Karpas-422 (cell line): Measurements from ENCODE around the gene CPM. TPM values are rescaled to one million over a fixed set of nuclear protein-coding genes. Genes with fewer than 3 reads are reported as not detected.

Experiments
- DNase-seq: peaks from one replicate; pipeline ENCODE4 v3.0.0-alpha.2; 2015
- H2AFZ ChIP-seq: fragments of 200-600 bp; sonication (generic); 2 replicates; pipeline ENCODE4 v1.6.1; 2014; ENCODE audit warnings: antibody characterized with exemption, low read length, mixed read lengths
- H3K27ac ChIP-seq: fragments of 200-600 bp; sonication (generic); 2 replicates; pipeline ENCODE4 v1.5.1; 2014; ENCODE audit warnings: mild to moderate bottlenecking, low read length, moderate library complexity
- H3K27me3 ChIP-seq: fragments of 200-600 bp; sonication (generic); 2 replicates; pipeline ENCODE4 v1.6.1; 2014; ENCODE audit warnings: low read length, mixed read lengths
- H3K36me3 ChIP-seq: fragments of 200-600 bp; sonication (generic); 2 replicates; pipeline ENCODE4 v1.6.1; 2014; ENCODE audit warnings: low read length, mixed read lengths; ENCODE audit not compliant: insufficient read depth
- H3K4me1 ChIP-seq: fragments of 200-600 bp; sonication (generic); 2 replicates; pipeline ENCODE4 v1.6.1; 2014; ENCODE audit warnings: mild to moderate bottlenecking, low read length, mixed read lengths
- H3K4me2 ChIP-seq: fragments of 200-600 bp; sonication (generic); 2 replicates; pipeline ENCODE4 v1.6.1; 2014; ENCODE audit warnings: low read length, low read depth, mild to moderate bottlenecking; ENCODE audit not compliant: poor library complexity, severe bottlenecking
- H3K4me3 ChIP-seq: fragments of 200-600 bp; sonication (generic); 2 replicates; pipeline ENCODE4 v1.5.1; 2014; ENCODE audit warnings: mild to moderate bottlenecking, antibody characterized with exemption, low read length, mixed read lengths
- H3K79me2 ChIP-seq: fragments of 200-600 bp; sonication (generic); 2 replicates; pipeline ENCODE4 v1.6.1; 2014; ENCODE audit warnings: mild to moderate bottlenecking, low read length, mixed read lengths
- H3K9ac ChIP-seq: fragments of 200-600 bp; sonication (generic); 2 replicates; pipeline ENCODE4 v1.6.0; 2014; ENCODE audit warnings: low read length
- H3K9me2 ChIP-seq: fragments of 200-600 bp; sonication (generic), shearing (Covaris generic); replicated peaks from 2 replicates; pipeline ENCODE4 v1.6.0; 2014; ENCODE audit warnings: mild to moderate bottlenecking, low read length, moderate library complexity; ENCODE audit not compliant: insufficient read depth
- H3K9me3 ChIP-seq: fragments of 300-700, 200-600 bp; sonication (generic); 2 replicates; pipeline ENCODE4 v1.6.1; 2014; ENCODE audit warnings: low read length, mixed read lengths
- H4K20me1 ChIP-seq: fragments of 200-600 bp; sonication (generic); 2 replicates; pipeline ENCODE4 v1.6.1; 2014; ENCODE audit warnings: mild to moderate bottlenecking, antibody characterized with exemption, low read length, low read depth; ENCODE audit not compliant: insufficient read depth
- total RNA-seq: library from RNA; depleted of rRNA; stranded (reverse); fragments of >200 nt; shearing (Covaris generic); gene quantifications from 2 replicates; pipeline ENCODE4 v1.2.3, GENCODE V29; 2014; ENCODE audit warnings: low replicate concordance

The CPM gene
- total RNA-seq, 1 experiment from 2014 or later: not detected

DNA sequence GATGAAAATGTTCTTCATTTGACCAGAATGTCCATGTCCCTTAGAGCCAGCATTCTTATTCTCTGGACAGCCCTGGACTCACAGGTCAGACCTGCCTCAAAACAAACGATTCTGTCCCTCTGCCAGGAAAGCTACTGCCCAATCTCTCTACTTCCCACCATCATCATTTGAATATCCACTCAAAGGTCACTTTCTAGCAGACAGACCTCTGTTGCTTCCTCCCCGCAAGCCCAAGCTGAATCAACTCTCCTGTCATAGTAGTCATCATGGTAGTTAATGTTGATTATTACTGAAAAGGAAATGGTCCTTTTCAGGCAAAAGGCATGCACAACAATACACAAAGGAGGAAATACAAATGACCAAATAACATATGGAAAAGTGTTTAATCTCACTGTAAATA is 39.6 kb upstream of the CPM start:
- H3K27me3 ChIP-seq: no peaks in the 10 kb centered on the region
- DNase-seq: no peak
- H3K79me2 ChIP-seq: no peaks in the 10 kb centered on the region
- H3K36me3 ChIP-seq: no peaks in the 10 kb centered on the region
- H4K20me1 ChIP-seq: no peaks in the 10 kb centered on the region
- H3K4me3 ChIP-seq: no peak overlapping the region
- H3K4me2 ChIP-seq: no peak overlapping the region
- no peaks in the 10 kb centered on the region for H3K4me1 ChIP-seq
- H2AFZ ChIP-seq: no peak overlapping the region
- H3K27ac ChIP-seq: no peak overlapping the region
- H3K9ac ChIP-seq: no peak overlapping the region
- no peaks in the 10 kb centered on the region for H3K9me3 ChIP-seq
- H3K9me2 ChIP-seq: no peaks in the 10 kb centered on the region

DNA sequence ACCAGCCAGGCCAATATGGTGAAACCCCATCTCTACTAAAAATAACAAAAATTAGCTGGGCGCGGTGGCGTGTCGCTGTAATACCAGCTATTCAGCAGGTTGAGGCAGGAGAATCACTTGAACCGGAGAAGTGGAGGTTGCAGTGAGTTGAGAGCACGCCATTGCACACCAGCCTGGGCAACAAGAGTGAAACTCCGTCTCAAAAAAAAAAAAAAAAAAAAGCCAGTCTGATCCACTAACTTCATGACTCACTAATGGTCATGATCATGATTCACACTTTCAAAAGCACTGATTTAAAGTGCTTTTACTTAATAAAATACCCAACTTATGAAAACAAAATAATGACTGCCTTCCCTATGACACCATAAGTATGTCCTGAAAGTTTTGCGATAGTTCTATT is 38.4 kb upstream of the CPM start:
- H3K4me1 ChIP-seq: no peaks in the 10 kb centered on the region
- no peaks in the 10 kb centered on the region for H4K20me1 ChIP-seq
- no peak overlapping the region for H3K9ac ChIP-seq
- H3K9me2 ChIP-seq: no peaks in the 10 kb centered on the region
- H3K36me3 ChIP-seq: no peaks in the 10 kb centered on the region
- H3K79me2 ChIP-seq: no peaks in the 10 kb centered on the region
- no peaks in the 10 kb centered on the region for H3K9me3 ChIP-seq
- no peak overlapping the region for H3K27ac ChIP-seq
- H3K4me3 ChIP-seq: no peak overlapping the region
- H3K27me3 ChIP-seq: no peaks in the 10 kb centered on the region
- no peak for DNase-seq
- no peak overlapping the region for H2AFZ ChIP-seq
- no peak overlapping the region for H3K4me2 ChIP-seq

DNA sequence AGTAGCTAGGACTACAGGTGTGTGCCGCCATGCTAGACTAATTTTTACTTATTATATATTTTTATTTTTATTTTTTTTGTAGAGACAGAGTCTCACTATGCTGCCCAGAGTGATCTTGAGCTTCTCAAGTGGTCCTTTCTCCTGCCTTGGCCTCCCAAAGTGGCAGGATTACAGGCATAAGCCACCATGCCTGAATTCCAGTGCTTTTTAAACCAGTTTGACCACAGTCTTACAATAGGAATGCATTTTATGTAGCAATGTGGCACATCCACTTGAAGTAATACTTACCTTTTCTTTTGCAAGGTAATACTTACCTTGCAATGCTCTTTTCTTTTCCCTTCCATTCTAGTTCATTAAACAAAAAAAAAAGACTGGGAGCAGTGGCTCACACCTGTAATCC is 38.0 kb upstream of the CPM start:
- no peaks in the 10 kb centered on the region for H3K79me2 ChIP-seq
- H3K27ac ChIP-seq: no peak overlapping the region
- H3K9ac ChIP-seq: no peak overlapping the region
- no peaks in the 10 kb centered on the region for H3K4me1 ChIP-seq
- H3K36me3 ChIP-seq: no peaks in the 10 kb centered on the region
- no peak overlapping the region for H3K4me3 ChIP-seq
- H3K9me2 ChIP-seq: no peaks in the 10 kb centered on the region
- H2AFZ ChIP-seq: no peak overlapping the region
- H4K20me1 ChIP-seq: no peaks in the 10 kb centered on the region
- DNase-seq: no peak
- H3K27me3 ChIP-seq: no peaks in the 10 kb centered on the region
- H3K9me3 ChIP-seq: no peaks in the 10 kb centered on the region
- no peak overlapping the region for H3K4me2 ChIP-seq

DNA sequence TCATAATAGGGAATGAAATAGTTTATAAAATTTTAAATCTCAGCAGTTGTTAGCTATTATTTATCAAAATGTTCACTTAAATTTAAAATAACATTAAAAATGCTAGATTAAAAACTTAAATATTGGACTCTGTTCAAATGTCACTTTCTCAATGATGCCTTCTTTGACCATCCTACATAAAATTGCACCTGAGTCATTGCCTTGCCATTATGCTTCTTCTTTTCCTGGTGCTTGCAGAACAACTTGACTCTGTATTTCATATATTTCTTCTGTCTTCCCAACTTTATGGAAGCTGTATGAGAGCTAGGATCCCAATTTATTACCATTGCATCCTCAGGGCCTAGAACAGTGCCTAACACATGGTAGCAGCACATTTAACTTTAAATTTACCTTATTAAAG is 37.3 kb upstream of the CPM start:
- H3K4me3 ChIP-seq: no peak overlapping the region
- no peaks in the 10 kb centered on the region for H3K79me2 ChIP-seq
- H3K4me1 ChIP-seq: no peaks in the 10 kb centered on the region
- no peak overlapping the region for H3K9ac ChIP-seq
- DNase-seq: no peak
- H4K20me1 ChIP-seq: no peaks in the 10 kb centered on the region
- H3K9me3 ChIP-seq: no peaks in the 10 kb centered on the region
- no peak overlapping the region for H3K4me2 ChIP-seq
- no peak overlapping the region for H3K27ac ChIP-seq
- no peaks in the 10 kb centered on the region for H3K36me3 ChIP-seq
- H3K9me2 ChIP-seq: no peaks in the 10 kb centered on the region
- no peaks in the 10 kb centered on the region for H3K27me3 ChIP-seq
- no peak overlapping the region for H2AFZ ChIP-seq

DNA sequence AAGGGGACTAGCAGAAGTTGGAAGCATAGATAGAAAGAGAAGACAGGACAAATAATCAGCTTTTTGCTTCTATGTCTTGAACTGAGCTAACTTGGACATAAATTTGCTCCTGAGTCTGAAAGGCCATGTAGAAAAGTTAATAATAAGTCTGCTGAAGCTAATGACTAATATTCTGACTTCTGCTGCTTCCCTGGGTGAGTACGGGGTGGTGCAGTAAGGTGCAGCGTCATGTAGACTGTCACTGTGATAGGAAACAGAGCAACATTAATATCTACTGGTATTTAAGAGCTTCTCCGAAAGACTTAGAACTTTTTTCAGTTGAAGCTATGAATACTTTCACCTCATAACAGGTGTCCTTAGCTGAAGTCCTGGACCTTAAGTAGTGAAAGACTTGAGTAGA is 34.1 kb upstream of the CPM start:
- H3K9me3 ChIP-seq: no peaks in the 10 kb centered on the region
- H3K4me1 ChIP-seq: no peaks in the 10 kb centered on the region
- no peak for DNase-seq
- H3K4me2 ChIP-seq: no peak overlapping the region
- H4K20me1 ChIP-seq: no peaks in the 10 kb centered on the region
- no peak overlapping the region for H3K4me3 ChIP-seq
- no peak overlapping the region for H3K27ac ChIP-seq
- H3K9ac ChIP-seq: no peak overlapping the region
- H2AFZ ChIP-seq: no peak overlapping the region
- H3K27me3 ChIP-seq: no peaks in the 10 kb centered on the region
- H3K79me2 ChIP-seq: no peaks in the 10 kb centered on the region
- no peaks in the 10 kb centered on the region for H3K9me2 ChIP-seq
- H3K36me3 ChIP-seq: no peaks in the 10 kb centered on the region

DNA sequence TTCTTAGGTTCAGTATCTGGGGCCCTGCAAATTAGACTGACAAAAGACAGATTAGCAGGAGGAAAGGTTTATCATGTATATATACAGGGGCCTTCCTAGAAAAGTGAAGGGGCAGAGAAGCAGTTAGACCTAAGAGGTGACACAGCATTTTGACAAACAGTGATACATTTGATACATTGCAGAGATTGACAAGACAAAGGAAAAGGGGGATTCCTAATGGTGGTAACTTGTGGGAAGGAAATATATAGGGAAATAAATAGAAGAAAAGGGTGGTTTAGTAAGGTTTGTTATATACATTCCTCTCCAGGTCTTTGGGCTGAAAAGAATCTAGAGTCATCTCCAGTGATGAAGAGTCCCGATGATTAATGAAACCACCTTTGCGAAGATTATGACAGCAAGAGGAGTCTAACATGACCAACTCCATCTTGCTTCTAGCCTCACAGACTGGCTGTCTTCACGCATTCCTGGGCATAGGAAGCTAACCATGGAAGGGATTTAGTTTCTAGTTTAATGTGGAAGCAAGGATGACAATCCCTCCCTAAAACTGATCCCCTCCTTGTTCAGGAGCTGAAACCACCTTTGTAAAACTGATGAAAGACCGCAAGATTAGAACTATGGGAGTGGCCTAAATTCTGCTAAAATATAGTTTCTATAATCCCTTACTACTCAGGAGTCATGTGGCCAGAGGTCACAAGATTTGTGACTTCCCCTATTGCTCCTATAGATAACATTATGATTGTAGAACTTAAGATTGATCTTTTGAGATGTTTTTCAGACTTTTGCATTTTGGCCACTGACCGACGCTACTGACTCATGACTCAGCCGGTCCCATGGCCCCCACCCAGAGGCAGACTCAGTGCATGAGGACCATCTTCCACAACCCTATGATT is 31.1 kb upstream of the CPM start:
- Histone ChIP-seq H3K79me2 (no peaks in the 10 kb centered on the region), H3K9ac (no peak overlapping the region), H3K27me3 (no peaks in the 10 kb centered on the region), H4K20me1 (no peaks in the 10 kb centered on the region), H3K4me2 (no peak overlapping the region), H3K9me2 (no peaks in the 10 kb centered on the region), H3K4me3 (no peak overlapping the region), H3K4me1 (no peaks in the 10 kb centered on the region), H3K36me3 (no peaks in the 10 kb centered on the region), H3K27ac (no peak overlapping the region), H3K9me3 (no peaks in the 10 kb centered on the region), H2AFZ (no peak overlapping the region)
- DNase-seq: no peak

DNA sequence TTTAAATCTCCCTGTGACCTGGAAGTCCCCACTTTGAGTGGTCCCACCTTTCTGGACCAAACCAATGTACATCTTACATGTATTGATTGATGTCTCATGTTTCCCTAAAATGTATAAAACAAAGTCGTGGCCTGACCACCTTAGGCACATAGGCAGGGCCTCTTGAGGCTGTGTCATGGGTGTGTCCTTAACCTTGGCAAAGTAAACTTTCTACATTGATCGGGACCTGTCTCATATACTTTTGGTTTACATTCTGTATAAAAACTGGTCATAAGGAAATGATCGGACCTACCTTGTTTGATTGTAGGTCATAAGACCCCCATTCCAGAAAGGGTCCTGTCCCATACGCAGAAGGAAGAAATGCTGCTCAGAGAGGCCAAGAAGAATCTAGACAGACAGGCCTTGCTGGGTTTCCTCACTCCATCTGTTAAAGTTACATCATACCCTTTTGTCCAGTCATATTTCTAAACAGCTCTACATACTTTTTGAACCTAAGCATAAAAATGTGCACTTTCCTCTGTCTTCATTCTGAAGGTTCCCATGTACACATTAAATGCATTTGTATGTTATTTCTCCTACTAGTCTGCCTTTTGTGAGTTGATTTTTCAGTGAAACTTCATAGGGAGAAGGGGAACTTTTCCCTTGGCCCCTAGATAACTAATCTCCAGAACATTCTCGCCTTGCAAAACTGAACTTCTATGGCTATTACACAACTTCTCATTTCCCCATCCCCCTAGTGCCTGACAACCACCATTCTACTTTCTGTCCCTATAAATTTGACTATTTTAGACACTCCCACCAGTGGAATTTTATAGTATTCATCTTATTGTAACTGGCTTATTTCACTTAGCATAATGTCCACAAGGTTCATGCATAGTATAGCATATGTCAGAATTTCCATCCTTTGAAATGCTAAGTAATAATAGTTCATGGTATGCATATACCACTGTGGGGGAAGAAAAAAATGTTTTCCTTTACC is 30.2 kb upstream of the CPM start:
- Histone ChIP-seq H4K20me1 (no peaks in the 10 kb centered on the region), H3K9me2 (no peaks in the 10 kb centered on the region), H2AFZ (no peak overlapping the region), H3K4me2 (no peak overlapping the region), H3K36me3 (no peaks in the 10 kb centered on the region), H3K9me3 (no peaks in the 10 kb centered on the region), H3K27ac (no peak overlapping the region), H3K4me3 (no peak overlapping the region), H3K4me1 (no peaks in the 10 kb centered on the region), H3K9ac (no peak overlapping the region), H3K79me2 (no peaks in the 10 kb centered on the region), H3K27me3 (no peaks in the 10 kb centered on the region)
- DNase-seq: no peak

DNA sequence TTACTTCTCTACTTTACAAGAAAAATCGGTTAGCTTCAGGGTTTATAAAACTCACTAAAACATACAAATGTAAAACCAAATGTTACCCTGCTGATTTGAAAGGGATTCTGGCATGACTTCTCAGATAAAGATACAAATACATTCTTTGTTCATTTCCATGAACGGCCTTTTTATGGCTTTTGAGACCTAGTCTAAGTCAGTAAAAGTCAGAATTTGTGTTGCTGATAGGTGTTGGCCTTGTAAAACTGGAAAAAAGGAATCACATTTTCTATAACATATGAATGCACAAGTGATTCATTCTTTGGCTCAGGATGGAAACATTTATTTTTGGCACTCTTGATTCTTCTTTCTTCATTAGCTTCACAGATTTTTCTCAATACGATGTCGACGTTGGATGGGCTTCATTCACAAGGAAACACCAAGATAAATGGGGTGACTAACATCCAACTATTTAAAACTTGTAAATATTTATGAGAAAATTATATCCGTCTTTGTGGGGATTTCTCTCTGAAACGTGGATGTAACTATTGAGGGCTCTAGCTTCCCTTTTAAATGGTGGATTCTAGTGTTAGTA is 27.0 kb upstream of the CPM start:
- no peaks in the 10 kb centered on the region for H3K9me3 ChIP-seq
- no peak for DNase-seq
- no peak overlapping the region for H3K27ac ChIP-seq
- H3K79me2 ChIP-seq: no peaks in the 10 kb centered on the region
- H3K9ac ChIP-seq: no peak overlapping the region
- H2AFZ ChIP-seq: no peak overlapping the region
- H3K36me3 ChIP-seq: no peaks in the 10 kb centered on the region
- H3K27me3 ChIP-seq: no peaks in the 10 kb centered on the region
- H3K4me1 ChIP-seq: no peaks in the 10 kb centered on the region
- H3K4me3 ChIP-seq: no peak overlapping the region
- no peaks in the 10 kb centered on the region for H4K20me1 ChIP-seq
- H3K9me2 ChIP-seq: no peaks in the 10 kb centered on the region
- H3K4me2 ChIP-seq: no peak overlapping the region
